Skin epidermis (tissue), 12 donors: ENCODE measurements around the gene TMEM150B.

Experiments used
- H3K27ac ChIP-seq, 21 experiments: fragments of 200-600 bp; sonication (generic) in 11 of 21; one replicate each; pipeline ENCODE4 v1.5.0; 2020; ENCODE audit warnings: mild to moderate bottlenecking in 3 of 21, inconsistent platforms in 2 of 21, moderate library complexity in 2 of 21
- H3K4me3 ChIP-seq, 7 experiments: fragments of 200-600 bp; sonication (generic) in 2 of 7; one replicate each; pipeline ENCODE4 v1.5.0; 2020; ENCODE audit warnings: inconsistent platforms in 2 of 7, mild to moderate bottlenecking in 2 of 7, moderate library complexity in 1 of 7

The TMEM150B gene

GRCh38 chr19:55284405-55285058 is 40.6 kb downstream of the TMEM150B start:
- H3K27ac ChIP-seq: peak overlapping the region in 15 of 21 experiments; percentile 43 to 85 (median 66)
- peak overlapping the region; percentile 23 to 45 (median 32) for H3K4me3 ChIP-seq

- Histone ChIP-seq H3K4me3 (peak within 1 kb of the TSS; percentile 23 to 45 (median 32)), H3K27ac (peak within 1 kb of the TSS in 15 of 21 experiments; percentile 43 to 85 (median 66))
Observed at GRCh38 chr19:55283548-55284377, 41.4 kb downstream of the TMEM150B start, which contains the start of gene BRSK1. Gene BRSK1, plus strand, starts transcription at chr19:55283997. Its CDS starts 446 bp downstream, at chr19:55284443.

GRCh38 chr19:55279770-55280643 is 45.1 kb downstream of the TMEM150B start, which contains the start of gene HSPBP1:
Gene HSPBP1, minus strand, starts transcription at chr19:55280110. Its CDS starts 502 bp downstream, at chr19:55279608.
- Histone ChIP-seq H3K4me3 (peak within 1 kb of the TSS; percentile 60 to 91 (median 71)), H3K27ac (peak within 1 kb of the TSS in 19 of 21 experiments; percentile 13 to 84 (median 70))

GRCh38 chr19:55279340-55279739 is 45.8 kb downstream of the TMEM150B start:
- peak overlapping the region in 19 of 21 experiments; percentile 13 to 84 (median 70) for H3K27ac ChIP-seq
- H3K4me3 ChIP-seq: peak overlapping the region; percentile 60 to 91 (median 71)

GRCh38 chr19:55278391-55279135 is 46.6 kb downstream of the TMEM150B start:
- no peak overlapping the region for H3K4me3 ChIP-seq
- H3K27ac ChIP-seq: no peak overlapping the region

- no peak overlapping the region for H3K4me3 ChIP-seq
- peak overlapping the region in 2 of 21 experiments; percentile 60 to 80 for H3K27ac ChIP-seq
Observed at GRCh38 chr19:55277494-55277893, 47.6 kb downstream of the TMEM150B start.

GRCh38 chr19:55276720-55277430 is 48.3 kb downstream of the TMEM150B start:
- Histone ChIP-seq H3K27ac (peak overlapping the region in 6 of 21 experiments; percentile 9 to 80 (median 40)), H3K4me3 (no peak overlapping the region)

- no peak overlapping the region for H3K4me3 ChIP-seq
- peak overlapping the region in 6 of 21 experiments; percentile 9 to 80 (median 40) for H3K27ac ChIP-seq
Observed at GRCh38 chr19:55275851-55276719, 49.1 kb downstream of the TMEM150B start.

GRCh38 chr19:55273978-55274707 is 51.0 kb downstream of the TMEM150B start:
- Histone ChIP-seq H3K4me3 (no peak overlapping the region), H3K27ac (no peak overlapping the region)

GRCh38 chr19:55272142-55272541 is 53.0 kb downstream of the TMEM150B start:
- no peak overlapping the region for H3K4me3 ChIP-seq

GRCh38 chr19:55270172-55270942 is 54.8 kb downstream of the TMEM150B start:
- Histone ChIP-seq H3K27ac (no peak overlapping the region), H3K4me3 (no peak overlapping the region)

More at GRCh38 chr19:55272142-55272541, 53.0 kb downstream of the TMEM150B start:
- no peak overlapping the region for H3K27ac ChIP-seq

- Histone ChIP-seq H3K27ac (no peak overlapping the region), H3K4me3 (no peak overlapping the region)
Observed at GRCh38 chr19:55269299-55269698, 55.8 kb downstream of the TMEM150B start.

GRCh38 chr19:55266840-55267239 is 58.3 kb downstream of the TMEM150B start:
- no peak overlapping the region for H3K27ac ChIP-seq
- H3K4me3 ChIP-seq: no peak overlapping the region

GRCh38 chr19:55266404-55266803 is 58.7 kb downstream of the TMEM150B start:
- Histone ChIP-seq H3K27ac (no peak overlapping the region), H3K4me3 (no peak overlapping the region)

- H3K27ac ChIP-seq: no peak overlapping the region
- no peak overlapping the region for H3K4me3 ChIP-seq
Observed at GRCh38 chr19:55265723-55266386, 59.3 kb downstream of the TMEM150B start.
